ENCODE results near the gene ADCY7.

The ADCY7 gene

GRCh38 chr16:50267651-50268050 lies 1.3 kb downstream of the ADCY7 start:
- DNase-seq (ENCODE audit: low read depth): no peak

- no peak for DNase-seq (ENCODE audit: low read depth)
Measured at GRCh38 chr16:50268352-50268751, 2.0 kb downstream of the ADCY7 start.

GRCh38 chr16:50269061-50269705 lies 2.8 kb downstream of the ADCY7 start:
- no peak for DNase-seq (ENCODE audit: low read depth)

- no peak for DNase-seq (ENCODE audit: low read depth)
Measured at GRCh38 chr16:50269769-50270509, 3.6 kb downstream of the ADCY7 start.

- no peak for DNase-seq (ENCODE audit: low read depth)
Measured at GRCh38 chr16:50270510-50271147, 4.3 kb downstream of the ADCY7 start.

DNA sequence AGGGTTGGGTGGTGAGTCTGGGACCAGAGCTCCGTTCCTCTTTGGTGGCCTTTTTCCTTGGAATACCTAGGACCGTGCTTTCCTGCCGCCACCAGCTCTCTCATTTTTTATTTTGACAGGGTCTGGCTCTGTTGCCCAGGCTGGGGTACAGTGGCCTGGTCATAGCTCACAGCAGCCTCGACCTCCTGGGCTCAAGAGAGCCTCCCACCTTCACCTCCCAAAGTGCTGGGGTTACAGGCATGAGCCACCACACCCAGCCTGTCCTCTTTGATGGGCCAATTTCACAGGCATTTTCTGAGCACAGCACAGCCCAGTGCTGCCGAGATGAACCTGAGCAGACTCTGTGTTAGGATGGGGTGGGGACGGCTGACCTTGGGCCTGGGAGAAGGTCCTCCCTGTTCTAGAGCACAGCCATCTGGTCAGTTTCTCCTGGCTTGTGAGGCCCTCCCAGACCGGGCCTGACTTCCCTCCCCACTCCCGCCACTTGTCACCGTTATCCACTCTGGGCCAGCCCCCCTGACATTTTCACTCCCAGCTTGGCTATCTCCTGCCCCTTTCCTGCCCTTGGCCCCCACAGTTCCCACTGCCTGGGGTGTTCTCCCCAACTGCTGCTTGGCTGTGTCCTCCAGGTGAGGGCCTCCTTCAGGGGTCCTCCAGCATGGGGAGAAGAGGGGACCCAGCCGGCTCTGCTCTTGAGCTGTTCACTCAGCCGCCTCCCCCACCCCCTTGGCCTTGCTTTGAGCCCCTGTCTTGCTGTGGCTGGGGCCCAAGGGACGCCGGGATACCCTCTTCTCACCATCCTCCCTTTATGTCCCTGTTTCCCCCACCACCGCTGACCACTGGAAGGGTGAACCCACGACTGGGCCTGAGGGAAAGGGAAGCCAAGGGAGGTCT lies 5.0 kb downstream of the ADCY7 start:
- no peak for DNase-seq (ENCODE audit: low read depth)

- DNase-seq (ENCODE audit: low read depth): no peak
Measured at GRCh38 chr16:50272111-50272571, 5.8 kb downstream of the ADCY7 start.

DNA sequence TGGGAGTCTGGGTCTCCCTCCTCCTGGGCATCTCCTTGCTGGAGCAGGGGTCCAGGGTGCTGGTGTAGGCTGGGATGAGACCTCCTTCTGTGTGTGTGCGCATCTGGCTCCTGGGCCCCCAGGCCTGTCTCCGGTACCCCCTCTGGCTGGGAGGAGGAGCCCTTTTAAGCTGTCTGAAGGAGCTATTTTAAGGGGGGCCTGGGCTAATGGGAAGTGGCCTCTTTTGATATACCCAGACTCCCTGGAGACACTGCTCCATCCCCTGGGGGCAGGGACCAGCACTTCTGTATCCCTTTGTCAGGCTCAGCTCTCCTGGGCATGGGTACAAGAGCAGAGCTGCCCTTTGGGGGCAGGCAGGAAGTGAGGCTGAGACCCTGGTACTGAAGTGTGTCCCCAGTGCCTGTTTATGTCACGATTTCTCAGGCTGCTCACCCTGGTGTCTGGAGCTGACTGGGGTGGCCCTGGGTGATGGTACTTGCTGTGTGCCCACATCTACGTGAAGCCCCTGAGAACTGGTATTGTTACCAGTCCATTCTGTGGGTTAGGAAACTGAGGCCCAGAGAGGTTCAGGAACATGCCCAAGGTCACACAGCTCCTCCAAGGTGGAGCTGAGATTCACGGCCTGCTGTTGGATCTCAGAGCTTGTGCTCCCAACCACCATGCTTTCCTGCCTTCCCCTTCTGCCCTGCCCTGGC lies 6.5 kb downstream of the ADCY7 start:
- no peak for DNase-seq (ENCODE audit: low read depth)

GRCh38 chr16:50273382-50273690 lies 7.0 kb downstream of the ADCY7 start:
- DNase-seq (ENCODE audit: low read depth): no peak

- DNase-seq (ENCODE audit: low read depth): no peak
Measured at GRCh38 chr16:50273888-50274325, 7.6 kb downstream of the ADCY7 start.

DNA sequence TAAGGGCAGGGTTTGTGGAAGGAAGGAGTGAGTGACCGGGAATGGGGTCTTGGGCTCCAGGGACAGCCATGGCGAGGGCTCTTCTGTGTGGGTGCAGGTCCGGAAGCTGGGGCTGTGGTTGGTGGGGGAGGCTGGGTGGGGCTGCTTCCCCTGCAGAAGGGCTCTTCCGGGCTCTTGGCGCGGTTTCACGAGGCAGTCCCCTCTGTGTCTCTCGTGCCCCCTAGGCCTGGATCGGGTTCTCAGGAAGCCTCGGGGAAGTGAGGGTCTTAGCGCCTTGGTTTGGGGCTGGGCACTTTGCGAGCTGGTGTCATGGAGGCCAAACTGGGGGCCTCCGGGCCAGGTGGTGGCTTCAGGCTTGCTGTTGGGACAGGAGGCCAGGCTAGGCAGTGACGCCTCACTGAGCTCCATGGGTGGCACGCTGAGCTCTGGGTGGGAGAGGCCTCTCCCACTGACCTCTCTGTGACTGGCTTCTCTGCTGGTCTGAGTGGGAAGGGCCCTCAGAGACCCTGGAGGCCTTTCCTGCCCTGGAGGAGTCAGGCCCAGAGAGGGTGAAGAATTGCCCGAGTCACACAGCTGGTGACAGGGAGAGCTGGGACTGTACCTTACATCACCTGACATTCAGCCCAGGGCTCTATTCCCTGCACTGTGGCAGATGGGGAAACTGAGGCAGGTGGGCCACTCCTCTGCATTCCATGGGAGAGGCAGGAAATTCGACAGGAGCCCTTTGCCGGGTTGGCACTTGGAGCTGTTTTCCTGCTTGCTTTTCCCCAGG lies 8.2 kb downstream of the ADCY7 start:
- no peak for DNase-seq (ENCODE audit: low read depth)

- DNase-seq (ENCODE audit: low read depth): no peak
Measured at GRCh38 chr16:50275098-50275415, 8.7 kb downstream of the ADCY7 start.

DNA sequence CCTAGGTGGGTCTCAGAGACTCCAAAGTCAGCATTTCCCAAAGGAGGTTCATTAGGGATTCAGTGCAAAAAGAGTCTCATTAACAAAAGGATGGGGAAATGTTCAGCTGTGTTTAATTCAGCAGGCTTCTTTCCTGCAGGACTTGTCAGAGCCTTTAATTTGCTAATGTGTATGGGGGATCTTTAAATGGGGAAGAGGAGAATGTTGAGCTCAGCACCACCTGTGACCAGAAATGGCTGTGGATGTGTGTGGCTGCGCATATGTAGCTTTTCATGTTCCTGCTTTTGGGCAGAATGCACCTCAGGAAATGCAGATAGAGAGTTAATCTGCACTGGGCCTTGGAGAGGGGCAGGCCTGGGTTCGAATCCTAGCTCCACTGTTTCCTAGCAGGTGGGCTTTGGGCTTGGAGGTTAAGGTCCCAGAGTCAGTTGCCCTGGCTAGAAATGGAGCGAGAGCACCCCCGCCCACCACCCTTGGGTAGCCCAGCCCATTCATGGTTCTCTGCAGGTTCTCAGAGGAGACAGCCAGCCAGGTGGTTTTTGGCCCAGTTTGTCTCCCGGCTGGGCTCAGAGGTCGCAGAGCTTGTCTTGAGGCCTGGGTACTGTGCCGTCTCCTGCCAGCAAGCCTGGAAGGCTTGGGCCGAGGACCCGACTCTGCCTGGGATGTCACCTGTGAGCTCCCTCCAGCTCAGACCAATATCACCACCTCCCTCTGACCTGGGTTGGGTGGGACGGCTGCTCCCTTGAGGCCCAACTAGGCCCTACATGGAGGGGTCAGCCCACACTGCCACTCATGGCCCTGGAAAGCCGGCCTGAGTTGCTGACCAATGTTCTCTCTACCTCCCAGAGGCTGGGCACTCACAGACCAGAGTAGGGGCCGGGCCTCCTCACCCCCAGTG lies 9.3 kb downstream of the ADCY7 start:
- no peak for DNase-seq (ENCODE audit: low read depth)

DNA sequence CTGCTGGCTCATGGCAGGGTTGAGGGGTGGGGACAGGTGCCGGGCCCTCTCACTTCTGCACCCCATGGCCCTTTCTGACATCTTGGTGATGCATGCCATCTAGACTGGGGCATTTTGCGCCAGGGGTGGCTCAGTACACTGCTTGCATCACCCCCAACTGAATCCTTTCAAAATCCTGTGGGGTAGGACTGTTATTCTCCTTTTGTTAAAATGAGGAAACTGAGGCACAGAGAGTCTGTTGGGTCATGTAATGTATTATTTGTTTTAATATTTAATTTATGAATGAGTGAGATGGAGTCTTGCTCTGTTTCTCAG lies 9.9 kb downstream of the ADCY7 start:
- DNase-seq (ENCODE audit: low read depth): no peak

DNA sequence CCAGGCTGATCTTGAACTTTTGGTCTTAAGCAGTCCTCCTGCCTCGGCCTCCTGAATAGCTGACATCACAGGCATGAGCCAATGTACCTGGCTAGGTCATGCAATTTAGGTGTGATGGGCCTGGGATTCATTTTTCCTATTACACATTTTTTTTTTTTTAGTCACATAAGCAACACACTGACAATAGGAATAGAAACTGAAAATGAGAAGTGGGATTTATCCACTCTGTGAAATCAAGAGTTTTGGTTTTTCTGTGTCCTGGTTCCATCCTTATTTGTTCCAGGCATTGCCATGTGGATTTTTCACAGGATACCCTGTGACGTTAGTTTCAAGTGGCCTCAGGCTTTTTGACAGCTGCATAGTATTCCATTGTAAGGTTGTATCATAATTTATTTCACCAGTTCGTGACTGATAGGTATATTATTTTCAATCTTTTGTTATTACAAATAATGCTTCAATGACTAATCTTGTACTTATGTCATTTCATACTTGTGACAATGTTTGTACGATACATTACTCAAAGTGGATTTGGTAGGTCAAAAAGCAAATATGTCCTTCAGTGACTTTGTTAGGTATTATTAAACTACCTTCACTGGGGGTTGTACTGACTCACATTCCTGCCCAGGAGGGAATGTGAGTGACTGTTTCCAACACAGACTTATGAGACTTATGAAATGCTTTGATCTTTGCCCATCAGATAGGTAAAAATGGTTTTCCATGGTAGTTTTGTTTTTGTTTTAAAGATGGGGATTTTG lies 10.6 kb downstream of the ADCY7 start:
- DNase-seq (ENCODE audit: low read depth): no peak

DNA sequence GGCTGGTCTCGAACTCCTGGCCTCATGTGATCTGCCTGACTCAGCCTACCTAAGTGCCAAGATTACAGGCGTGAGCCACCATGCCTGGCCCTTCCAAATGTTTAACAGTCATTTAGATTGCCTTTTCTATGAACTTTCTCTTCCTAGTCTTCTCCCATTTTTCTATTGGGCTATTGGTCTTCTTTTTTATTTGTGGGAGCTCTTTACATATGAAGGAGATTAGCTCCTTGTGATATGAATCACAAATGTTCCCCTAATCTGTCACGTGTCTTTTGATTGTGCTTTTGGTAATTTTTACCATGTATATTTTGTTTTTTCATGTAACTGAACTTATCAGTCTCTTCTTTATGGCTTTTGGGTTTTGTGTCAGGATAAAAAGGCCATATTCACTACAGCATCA lies 11.9 kb downstream of the ADCY7 start:
- no peak for DNase-seq (ENCODE audit: low read depth)

DNA sequence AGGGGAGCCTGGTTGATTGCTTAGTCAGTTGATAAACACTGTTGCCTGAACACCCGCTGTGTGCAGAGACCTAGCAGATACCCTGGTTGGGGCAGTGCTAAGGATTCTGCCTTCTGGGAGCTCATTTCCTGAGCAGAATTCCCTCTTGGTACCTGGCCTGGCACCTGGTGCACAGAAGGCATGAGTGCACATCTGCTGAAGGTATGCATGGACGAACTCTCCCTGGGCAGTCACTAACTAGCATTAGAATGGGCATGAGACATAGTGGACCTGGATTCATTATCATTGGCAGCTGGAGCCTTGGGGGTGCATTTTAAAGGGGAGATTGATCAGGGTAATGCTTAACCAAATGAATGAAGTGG lies 13.1 kb downstream of the ADCY7 start:
- DNase-seq (ENCODE audit: low read depth): no peak

DNA sequence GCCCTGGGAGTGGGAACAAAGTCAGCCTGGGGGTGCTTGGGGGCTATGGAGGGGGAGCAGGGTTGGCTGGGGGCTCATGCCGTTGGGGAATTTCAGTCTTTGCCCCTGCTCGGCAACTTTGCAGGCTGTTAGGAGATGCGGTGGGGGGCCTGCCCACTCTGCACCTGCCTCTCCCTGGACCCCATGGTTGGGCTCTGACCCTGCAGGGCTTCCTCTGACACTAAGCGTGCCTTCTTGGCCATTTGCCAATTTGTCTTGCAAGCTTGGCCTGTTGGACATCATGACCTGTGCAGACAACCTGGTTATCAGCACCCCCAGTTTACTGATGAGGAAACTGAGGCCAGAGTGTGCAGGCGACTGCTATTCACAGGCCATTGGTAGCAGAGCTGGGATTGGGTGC lies 14.6 kb downstream of the ADCY7 start:
- no peak for DNase-seq (ENCODE audit: low read depth)

GRCh38 chr16:50281391-50282009 lies 15.1 kb downstream of the ADCY7 start:
- no peak for DNase-seq (ENCODE audit: low read depth)
